Nephron (organoid): ENCODE results near the gene DOCK1.

Experiments used
- H3K27ac Mint-ChIP-seq, 3 experiments: 2 replicates each; pipeline ENCODE4 v1.8.0; 2020; ENCODE audit warnings: mixed read lengths in 3 of 3, mild to moderate bottlenecking in 2 of 3, moderate library complexity in 1 of 3
- H3K27me3 Mint-ChIP-seq: 2 replicates; pipeline ENCODE4 v1.8.0; 2021; ENCODE audit warnings: low read depth, mild to moderate bottlenecking, moderate library complexity, mixed read lengths
- H3K36me3 Mint-ChIP-seq: 2 replicates; pipeline ENCODE4 v1.8.0; 2020; ENCODE audit warnings: low read depth, mixed read lengths
- H3K4me1 Mint-ChIP-seq: 2 replicates; pipeline ENCODE4 v1.8.0; 2020; ENCODE audit warnings: mixed read lengths
- H3K4me3 Mint-ChIP-seq, 3 experiments: 2 replicates each; pipeline ENCODE4 v1.8.0; 2020; ENCODE audit warnings: mild to moderate bottlenecking in 3 of 3, mixed read lengths in 3 of 3, moderate library complexity in 2 of 3
- H3K9me3 Mint-ChIP-seq: 2 replicates; pipeline ENCODE4 v1.8.0; 2020; ENCODE audit warnings: mixed read lengths
- CTCF ChIP-seq, 3 experiments: fragments of 200-600 bp; sonication (generic); IDR thresholded peaks; one replicate each; pipeline ENCODE4 v1.5.0; 2021; ENCODE audit warnings: antibody characterized with exemption in 3 of 3; ENCODE audit not compliant: unreplicated experiment in 3 of 3

DOCK1 gene

GRCh38 chr10:126953886-126954285 is 48.7 kb downstream of the DOCK1 start:
- Mint-ChIP-seq H3K4me1 (peaks cover 3% of the 10 kb centered on the region), H3K27me3 (no peaks in the 10 kb centered on the region), H3K36me3 (no peaks in the 10 kb centered on the region), H3K27ac (no peak overlapping the region), H3K9me3 (no peaks in the 10 kb centered on the region), H3K4me3 (no peak overlapping the region)
- TF ChIP-seq CTCF (IDR thresholded peaks at IDR 0.05; ENCODE audit: unreplicated experiment in 3 of 3) = no peak

GRCh38 chr10:126955396-126955795 is 50.2 kb downstream of the DOCK1 start:
- no peak overlapping the region for H3K27ac Mint-ChIP-seq
- no peak overlapping the region for H3K4me3 Mint-ChIP-seq
- no peak for TF ChIP-seq CTCF (IDR thresholded peaks at IDR 0.05; ENCODE audit: unreplicated experiment in 3 of 3)
- H3K9me3 Mint-ChIP-seq = no peaks in the 10 kb centered on the region
- H3K27me3 Mint-ChIP-seq = no peaks in the 10 kb centered on the region
- no peaks in the 10 kb centered on the region for H3K36me3 Mint-ChIP-seq
- peaks cover 6% of the 10 kb centered on the region for H3K4me1 Mint-ChIP-seq

- no peak for TF ChIP-seq CTCF (IDR thresholded peaks at IDR 0.05; ENCODE audit: unreplicated experiment in 3 of 3)
- H3K27me3 Mint-ChIP-seq = no peaks in the 10 kb centered on the region
- no peaks in the 10 kb centered on the region for H3K36me3 Mint-ChIP-seq
- peaks cover 6% of the 10 kb centered on the region for H3K4me1 Mint-ChIP-seq
- H3K4me3 Mint-ChIP-seq = no peak overlapping the region
- no peak overlapping the region for H3K27ac Mint-ChIP-seq
- no peaks in the 10 kb centered on the region for H3K9me3 Mint-ChIP-seq
Measured at GRCh38 chr10:126955934-126956711, 50.9 kb downstream of the DOCK1 start.

GRCh38 chr10:126956712-126957108 is 51.5 kb downstream of the DOCK1 start:
- no peak overlapping the region for H3K4me3 Mint-ChIP-seq
- H3K9me3 Mint-ChIP-seq = no peaks in the 10 kb centered on the region
- H3K27me3 Mint-ChIP-seq = no peaks in the 10 kb centered on the region
- no peak overlapping the region for H3K27ac Mint-ChIP-seq
- TF ChIP-seq CTCF (IDR thresholded peaks at IDR 0.05; ENCODE audit: unreplicated experiment in 3 of 3) = no peak
- peaks cover 6% of the 10 kb centered on the region for H3K4me1 Mint-ChIP-seq
- H3K36me3 Mint-ChIP-seq = no peaks in the 10 kb centered on the region

- TF ChIP-seq CTCF (IDR thresholded peaks at IDR 0.05; ENCODE audit: unreplicated experiment in 3 of 3) = no peak
- no peaks in the 10 kb centered on the region for H3K9me3 Mint-ChIP-seq
- no peaks in the 10 kb centered on the region for H3K36me3 Mint-ChIP-seq
- no peaks in the 10 kb centered on the region for H3K27me3 Mint-ChIP-seq
- peaks cover 6% of the 10 kb centered on the region for H3K4me1 Mint-ChIP-seq
- H3K27ac Mint-ChIP-seq = no peak overlapping the region
- no peak overlapping the region for H3K4me3 Mint-ChIP-seq
Measured at GRCh38 chr10:126957111-126957510, 51.9 kb downstream of the DOCK1 start.

GRCh38 chr10:126959431-126959830 is 54.2 kb downstream of the DOCK1 start:
- no peak overlapping the region for H3K27ac Mint-ChIP-seq
- no peaks in the 10 kb centered on the region for H3K9me3 Mint-ChIP-seq
- H3K4me1 Mint-ChIP-seq = peaks cover 6% of the 10 kb centered on the region
- no peak overlapping the region for H3K4me3 Mint-ChIP-seq
- no peaks in the 10 kb centered on the region for H3K27me3 Mint-ChIP-seq
- TF ChIP-seq CTCF (IDR thresholded peaks at IDR 0.05; ENCODE audit: unreplicated experiment in 3 of 3) = no peak
- H3K36me3 Mint-ChIP-seq = peaks cover 4% of the 10 kb centered on the region
